Globus pallidus (tissue), 1 donor: Measurements from ENCODE around the gene NKX1-1.
"Not testable (repeated sequence)": the region's sequence is repeated elsewhere in the genome, so short reads cannot be mapped to it uniquely, and the experiment has no call there.

ENCODE experiments used
- DNase-seq: peaks from one replicate; pipeline ENCODE4 v3.0.0-alpha.2; 2015; ENCODE audit warnings: low spot score

The NKX1-1 gene

DNA sequence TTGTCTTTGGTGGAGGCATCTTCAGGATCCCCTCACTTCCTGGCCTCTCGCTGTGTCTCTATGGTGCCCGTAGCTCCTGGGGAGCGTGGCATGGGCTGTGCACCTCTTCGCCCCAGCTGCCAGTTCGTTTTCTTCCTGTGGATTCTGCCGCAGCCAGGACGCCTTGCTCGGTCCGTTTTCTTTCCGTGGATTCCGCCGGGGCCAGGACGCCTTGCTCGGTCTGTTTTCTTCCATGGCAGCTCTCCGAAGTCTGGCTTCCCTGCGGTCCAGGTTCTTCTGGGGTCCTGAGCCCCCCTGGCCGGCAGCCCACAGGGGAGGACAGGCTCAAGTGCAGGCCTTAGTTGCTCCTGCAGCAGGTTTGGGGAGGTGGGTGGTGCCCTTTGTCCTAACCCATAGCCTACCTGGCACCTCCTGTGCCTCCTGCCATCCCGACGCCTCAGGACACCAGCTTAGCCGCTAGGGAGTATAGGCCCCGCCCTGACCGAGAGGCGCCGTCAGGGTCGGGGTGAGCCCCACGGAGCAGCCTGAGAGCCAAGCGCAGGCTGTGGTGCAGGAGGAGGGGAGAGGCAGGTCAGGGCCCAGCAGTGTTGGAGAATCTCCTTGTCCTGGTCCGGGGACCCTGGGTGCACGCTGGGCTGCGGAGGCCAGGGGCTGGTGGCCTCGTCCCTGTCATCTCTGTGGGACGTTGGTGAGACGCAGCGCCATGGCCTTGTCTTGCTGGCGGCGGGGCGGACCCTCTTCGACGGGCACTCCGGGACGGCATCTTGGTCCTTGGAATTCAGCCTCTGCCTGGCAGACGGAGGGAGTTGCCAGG lies 32.1 kb downstream of the NKX1-1 start:
- DNase-seq = no peak

DNA sequence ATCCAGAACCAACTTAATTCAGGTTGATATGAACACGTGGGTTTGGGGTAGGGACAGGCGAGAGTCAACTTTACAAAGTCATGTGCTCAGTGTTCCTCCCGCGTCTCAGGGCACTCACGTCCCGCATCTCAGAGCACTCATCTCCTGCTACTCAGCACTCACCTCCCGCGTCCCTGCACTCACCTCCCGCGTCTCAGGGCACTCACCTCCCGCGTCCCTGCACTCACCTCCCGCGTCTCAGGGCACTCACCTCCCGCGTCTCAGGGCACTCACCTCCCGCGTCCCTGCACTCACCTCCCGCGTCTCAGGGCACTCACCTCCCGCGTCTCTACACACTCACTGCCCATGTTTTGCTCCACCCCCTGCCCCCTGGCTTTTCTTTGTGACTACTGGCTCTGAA lies 33.7 kb downstream of the NKX1-1 start:
- DNase-seq = not testable (repeated sequence)

DNA sequence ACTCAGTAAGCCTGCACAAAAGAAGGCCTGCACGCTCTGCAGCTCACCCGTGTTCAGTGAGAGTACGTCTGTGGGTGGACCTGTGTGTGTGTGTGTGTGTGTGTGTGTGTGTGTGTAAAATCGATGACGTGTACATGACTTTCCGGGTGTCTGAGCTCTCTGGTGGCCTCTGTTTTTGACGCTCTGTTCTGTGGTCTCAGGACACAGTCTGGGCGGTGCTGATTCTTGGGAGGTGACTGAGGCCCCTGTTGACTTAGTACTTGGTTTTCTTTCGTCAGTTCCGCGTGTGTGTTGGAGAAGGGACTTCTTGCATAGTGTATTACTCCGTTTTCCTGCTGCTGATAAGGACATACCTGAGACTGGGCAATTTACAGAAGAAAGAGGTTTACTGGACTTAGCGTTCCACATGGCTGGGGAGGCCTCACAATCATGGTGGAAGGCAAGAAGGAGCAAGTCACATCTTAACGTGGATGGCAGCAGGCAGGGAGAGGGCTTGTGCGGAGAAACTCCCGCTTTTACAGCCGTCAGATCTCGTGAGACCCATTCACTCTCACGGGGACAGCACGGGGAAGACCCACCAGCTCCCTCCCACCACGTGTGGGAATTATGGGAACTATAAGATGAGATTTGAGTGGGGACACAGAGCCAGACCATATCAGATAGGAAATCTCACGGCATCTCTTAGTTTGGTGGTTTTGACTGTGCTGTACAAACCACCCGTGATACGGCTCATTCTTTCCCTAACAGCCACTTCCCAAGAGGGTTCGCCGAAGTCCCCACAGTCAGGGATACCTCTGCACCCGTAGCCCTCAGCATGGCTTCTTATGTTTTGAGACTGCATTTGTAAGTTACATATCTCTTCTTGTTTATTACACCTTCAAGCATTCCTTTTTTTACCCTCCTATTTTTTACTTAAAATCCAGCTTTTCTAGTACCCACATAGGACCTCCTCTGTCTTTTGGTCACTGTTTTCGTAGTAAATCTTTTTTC lies 34.8 kb downstream of the NKX1-1 start:
- no peak for DNase-seq

DNA sequence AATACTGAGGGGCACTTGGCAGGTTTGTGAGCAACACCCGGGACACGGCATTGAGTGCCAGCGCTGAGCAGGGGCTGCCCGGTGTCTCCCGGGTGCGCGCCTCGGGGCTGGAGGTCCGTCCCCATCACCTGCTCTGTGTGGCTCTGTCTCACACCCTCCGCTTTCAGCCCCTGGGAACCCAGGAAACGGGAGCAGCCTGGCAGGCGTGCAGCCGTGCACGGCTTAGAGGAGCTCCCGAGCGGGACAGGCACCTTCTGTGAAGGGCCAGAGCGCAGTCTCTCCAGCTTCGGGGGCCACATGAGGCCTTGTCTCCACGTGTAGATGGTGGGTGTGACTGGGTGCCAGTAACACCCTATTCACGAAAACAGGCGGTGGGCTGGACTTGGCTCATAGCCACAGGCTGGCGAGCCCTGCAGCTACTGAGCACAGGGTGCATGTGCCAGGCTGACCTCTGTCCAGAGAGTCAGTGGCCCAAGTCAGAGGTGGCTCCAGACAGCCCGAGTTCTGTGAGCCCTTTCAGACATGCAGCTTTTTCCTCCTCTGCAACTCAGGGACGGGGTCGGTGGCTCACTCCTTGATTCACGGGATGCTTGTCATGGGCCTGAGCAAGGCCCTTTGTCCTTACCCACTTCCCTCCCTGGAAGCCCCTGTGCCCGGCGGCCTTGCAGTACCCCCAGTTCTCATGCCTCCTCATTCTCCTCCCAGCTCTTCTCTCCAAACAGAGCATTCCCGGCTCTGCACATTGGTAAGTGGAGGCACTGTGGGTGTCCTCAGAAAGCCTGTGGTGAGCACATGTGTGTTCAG lies 35.7 kb downstream of the NKX1-1 start:
- DNase-seq = no peak

DNA sequence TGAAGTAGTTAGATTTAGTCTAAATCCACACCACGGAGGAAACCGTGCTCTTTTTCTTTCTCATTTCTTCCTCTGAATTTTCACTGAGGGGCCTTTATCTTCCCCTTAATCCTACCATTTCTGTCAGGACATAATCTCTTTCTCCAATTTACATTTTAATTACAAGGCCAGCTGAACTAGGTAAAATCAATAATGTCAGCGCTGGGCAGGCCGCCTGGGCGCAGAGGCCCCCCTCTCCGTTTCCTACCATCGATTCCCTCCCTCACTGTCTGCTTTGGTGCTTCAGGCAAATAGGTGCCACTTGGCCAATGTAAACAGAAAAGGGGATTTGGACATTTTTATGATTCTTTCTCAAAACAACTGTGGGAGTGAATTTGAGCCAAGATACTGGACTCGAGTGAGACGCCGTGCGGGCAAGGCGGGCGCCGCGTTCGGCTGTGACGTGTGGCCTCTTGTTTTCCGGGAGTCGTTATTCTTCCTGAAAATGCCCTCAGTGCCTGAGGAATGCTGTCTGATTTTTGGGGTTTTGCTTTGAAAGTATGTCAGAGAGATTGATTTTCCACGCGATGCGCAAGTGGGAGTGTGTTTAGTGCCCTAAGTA lies 36.7 kb downstream of the NKX1-1 start:
- no peak for DNase-seq

DNA sequence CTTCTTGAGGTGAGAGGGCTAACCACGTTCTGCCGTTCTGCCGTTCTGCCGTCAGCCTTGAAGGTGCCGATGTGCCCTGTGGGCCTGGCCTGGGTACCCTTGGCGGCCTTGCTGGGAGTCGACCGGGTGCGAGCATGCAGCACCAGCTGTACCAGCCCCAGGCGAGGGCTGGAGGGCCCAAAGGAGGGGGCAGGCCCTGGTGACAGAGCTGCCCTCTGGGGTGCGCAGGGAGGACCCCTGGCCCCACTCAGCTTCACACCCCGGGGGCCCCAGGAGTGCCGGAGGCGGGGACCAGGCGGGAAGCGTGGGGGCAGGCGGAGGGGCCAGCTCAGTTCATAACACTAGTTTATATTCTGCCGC lies 37.2 kb downstream of the NKX1-1 start:
- no peak for DNase-seq

DNA sequence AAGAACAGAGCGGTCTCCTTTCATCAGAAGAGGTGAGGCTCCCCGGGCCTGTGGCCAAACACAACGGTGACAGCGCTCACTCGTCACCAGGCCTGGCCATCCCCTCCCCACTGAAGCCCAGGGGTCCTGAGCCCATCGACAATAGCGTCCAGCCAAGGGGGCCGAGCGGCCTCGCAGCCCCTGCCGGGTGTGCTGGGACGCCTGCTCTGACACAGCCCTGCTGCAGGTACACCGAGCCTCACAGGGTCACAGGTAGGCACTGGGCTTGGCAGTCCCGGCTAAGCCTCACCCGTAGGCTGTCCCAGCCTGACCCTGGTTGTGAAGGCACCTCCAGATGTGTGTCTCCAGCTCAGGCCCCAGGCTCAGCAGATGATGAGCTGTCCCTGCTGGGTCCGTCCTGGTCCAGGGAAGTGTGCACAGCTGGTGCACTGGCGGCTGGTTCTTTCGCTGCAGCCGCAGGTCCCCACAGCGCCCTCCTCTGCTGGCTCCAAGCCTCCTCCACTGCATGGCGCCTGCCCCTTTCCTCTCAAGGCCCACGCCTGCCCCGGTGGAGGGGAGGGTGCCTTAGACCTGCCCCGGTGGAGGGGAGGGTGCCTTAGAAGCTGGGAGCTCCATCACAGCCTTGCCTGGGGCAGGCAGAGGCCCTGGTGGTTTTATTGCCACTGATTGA lies 37.7 kb downstream of the NKX1-1 start:
- no peak for DNase-seq

DNA sequence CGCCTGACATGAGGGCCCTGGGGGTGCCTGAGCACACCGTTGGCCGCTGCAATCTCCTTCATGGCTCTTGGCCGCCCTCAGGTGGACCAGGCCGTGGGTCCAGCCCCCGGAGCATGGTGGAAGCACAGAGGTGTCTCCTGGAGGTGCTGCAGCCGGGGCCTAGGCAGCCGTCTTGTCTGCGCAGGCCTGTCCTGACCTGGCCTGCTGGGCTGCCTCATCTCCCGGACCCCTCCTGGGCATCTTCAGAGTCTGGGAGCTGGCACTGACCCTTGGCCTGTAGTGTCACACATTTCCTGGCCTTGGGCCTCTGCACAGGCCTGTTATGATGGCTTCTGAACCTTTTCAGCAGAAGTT lies 38.3 kb downstream of the NKX1-1 start:
- no peak for DNase-seq

DNA sequence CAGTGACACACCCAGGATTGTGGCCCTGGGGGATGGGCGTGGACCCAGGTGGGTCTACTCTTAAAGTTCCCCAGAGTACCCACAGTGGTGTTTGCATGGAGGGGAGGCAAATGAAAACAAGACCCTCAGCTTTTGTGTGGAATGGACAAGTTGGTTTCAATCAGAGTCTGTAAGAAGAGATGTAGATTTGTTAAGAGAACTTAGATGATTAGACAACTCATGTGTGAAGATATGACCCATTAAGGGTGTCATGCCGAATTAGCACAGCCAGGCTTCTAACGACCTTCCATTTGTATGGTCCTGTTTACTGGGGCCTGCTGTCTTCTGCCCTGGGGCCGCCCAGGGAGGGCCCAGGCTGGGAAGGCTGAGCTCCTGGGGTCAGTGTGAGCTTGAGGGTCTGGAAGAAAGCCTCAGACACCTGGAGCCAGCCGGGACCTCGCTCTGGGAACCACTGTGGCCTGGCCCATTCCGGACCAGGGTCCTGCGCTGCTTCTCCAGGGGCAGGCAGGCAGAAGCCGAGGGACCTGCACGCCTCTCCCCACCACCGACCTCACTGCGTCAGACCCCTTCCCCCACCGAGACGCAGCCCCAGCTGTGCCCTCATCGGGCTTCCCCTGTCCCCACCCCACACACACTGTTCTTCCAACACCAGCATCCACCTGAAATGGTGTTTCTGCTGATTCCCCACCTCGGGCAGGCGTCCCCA lies 38.9 kb downstream of the NKX1-1 start:
- DNase-seq = no peak

DNA sequence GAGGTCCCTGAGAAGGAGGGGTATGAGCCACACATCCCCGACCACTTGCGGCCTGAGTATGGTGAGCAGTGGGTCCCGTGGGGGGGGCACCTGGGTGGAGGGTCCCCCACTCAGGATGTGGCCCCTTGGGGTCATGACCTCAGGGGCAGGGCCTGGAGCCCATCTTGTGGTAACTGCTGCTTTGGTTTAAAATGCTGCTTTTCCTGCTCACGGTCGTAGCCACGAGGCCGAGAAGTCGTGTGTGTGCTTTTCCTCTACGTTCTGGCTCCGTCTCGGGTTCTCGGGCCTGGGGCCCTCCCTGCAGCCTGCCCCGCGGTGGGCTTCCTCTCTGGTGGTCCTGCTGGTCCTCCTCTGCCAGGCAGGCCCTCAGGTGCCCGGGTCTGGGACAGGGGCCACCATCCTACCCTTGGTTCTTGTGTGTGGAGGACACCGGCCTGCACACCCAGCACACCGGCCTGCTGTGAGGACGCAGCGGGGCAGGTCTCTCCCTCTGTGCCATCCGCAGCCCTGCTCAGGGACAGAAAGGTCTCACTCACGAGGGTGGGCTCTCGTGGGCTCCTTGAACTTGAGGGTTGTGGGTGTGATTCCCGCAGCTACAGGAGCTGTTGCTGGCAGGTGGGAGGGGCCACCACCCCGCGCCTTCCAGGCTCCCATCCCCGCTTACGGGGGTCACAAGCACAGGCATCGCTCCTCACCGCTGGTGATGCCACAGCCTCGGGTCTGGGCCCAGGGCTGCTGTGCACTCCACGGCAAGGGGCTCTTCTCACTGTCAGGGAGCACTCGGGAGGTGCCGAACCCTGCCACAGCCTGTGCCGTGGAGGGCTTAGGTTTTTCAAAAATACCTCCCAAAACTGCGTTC lies 39.6 kb downstream of the NKX1-1 start:
- no peak for DNase-seq

DNA sequence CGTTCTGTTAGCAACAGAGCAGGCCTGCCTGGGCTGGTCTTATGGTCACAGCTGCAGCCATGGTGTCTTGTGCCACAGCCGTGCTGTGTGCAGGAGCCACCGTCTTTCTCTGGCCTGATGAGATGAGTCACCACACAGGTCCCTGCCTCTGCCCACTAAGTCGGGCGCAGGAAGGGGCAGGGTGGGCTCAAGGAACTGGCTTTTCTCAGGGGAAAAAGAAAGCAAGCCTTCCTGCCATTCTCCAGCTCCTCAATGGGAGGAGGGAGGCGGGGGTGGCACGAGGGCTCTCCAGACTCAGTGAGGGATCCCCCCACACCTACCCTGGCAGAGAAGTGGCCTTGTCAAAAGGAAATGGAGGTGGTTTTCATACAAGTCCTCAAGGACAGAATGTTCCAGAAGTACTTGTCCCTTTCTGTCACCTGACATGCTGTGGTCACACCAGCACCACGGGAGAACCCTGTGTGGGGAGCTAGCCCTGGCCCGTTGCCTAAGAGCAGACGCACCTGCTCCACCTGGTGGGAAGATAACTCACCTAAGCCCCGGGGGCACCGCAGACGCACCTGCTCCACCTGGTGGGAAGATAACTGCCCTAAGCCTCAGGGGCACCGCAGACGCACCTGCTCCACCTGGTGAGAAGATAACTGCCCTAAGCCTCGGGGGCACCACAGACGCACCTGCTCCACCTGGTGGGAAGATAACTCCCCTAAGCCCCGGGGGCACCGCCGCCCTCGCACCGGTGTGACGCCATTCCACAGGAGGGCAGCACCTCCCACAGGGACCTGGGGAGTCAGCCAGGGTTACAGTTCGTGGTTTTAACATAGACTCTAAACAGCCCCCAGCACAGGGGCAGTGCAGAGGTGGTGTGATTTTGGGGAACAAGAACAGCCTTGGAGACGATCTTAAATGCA lies 40.7 kb downstream of the NKX1-1 start:
- no peak for DNase-seq

DNA sequence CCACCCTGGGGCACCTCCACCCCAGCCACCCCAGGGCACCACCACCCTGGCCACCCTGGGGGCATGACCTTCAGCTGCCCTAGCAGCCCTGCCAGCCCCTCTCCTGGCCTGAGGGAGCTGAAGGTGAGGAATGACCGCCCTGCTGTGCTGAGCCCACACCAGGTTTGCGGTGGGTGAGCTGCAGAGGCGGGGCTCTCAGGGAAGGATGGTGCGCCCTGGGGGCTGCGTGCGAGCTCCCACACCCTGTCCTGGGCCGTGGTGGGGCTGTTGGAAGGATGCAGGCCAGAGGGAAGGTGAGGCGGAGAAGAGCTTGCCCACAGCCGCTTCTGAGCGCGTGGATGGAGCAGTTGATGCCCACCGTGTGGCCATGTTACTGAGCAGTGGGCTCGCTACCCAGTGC lies 41.5 kb downstream of the NKX1-1 start:
- no peak for DNase-seq

DNA sequence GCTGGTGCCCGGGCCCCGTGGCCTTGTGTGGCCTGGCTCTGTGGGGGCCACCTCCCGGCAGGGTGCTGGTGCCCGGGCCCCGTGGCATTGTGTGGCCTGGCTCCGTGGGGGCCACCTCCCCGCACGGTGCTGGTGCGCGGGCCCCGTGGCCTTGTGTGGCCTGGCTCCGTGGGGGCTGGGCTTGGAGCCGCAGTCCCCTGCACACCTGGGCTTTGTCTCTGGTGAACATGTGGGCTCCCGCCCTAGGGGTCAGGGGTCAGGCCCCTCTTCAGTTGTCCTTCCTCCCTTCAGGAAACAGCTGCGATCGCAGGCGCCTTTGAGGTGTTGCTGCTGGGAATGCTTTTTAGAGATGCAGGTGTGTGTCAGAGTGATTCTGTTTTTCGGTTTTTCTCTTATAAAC lies 42.0 kb downstream of the NKX1-1 start:
- no peak for DNase-seq

DNA sequence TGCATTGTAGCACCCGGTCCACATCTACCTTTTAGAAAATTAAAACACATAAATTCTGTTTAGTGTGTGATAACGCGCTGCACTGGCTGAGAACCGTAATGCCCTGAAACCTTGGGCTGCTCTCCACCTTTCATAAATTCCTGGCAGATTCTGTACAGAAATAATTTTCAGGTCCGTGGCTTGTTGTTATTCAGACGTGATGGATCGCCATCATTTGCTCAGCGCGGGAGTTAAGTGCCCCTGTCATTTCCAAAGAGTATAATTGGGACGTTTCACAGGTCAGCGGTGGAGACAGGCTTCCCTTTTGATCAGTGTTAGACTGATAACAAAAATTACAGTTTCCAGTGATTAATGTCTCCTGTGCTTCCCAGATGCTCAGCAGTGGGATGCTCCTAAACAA lies 42.7 kb downstream of the NKX1-1 start:
- no peak for DNase-seq

DNA sequence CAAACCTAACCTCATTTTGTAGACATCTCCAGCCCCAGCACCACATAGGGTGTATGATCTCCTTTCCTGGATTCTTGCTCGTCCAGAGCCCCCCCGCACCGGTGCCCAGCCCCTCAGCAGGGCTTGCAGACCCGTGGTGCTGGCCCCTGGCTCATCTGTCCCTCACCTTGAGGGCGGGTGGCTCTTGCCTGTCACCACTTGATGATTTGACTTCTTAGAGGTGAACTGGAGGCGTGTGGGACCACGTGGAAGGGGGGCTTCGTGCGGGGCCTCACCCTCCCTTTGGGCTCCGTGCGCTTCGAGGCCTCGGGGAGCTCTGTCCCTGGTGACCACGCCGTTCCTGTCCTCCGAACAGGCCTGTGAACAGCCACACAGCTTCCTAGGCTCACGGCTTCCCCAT lies 43.7 kb downstream of the NKX1-1 start:
- DNase-seq = no peak

DNA sequence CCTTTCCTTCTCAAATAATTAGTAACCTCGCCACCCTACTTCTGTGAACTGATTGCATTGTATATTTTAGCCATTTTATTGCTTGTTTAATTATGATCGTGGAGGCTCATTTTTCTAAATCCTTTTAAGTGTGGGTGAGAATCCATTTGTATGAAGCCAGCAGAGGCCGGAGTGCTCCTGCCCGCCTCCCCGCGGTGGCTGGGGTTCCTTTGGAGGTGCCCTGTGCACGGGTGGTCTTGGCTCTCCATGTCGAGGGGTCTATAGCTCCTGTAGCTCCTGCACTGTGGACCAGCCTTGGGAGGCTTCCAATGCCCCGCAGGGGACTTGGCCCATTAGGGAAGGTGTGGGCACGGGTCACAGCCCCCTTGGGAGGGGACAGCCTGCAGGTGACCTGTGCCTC lies 44.2 kb downstream of the NKX1-1 start:
- no peak for DNase-seq

DNA sequence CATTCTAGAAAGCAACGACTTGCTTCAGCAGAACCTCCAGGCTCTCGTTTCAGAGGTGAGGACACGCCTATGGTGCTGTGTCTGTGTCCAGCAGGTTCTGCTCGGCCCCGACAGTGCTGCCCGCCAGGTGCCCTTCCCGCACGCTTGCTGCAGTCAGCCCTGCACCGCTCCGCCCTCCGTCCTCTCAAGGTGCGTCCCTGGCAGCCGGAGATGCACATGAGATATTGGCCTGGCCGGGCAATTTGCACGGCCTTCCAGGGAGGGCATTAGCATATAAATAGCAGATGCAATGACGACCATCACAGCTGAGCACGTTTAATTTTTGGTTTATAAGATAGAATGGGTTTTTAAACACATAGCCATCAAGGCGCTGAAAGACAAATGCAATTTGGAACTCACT lies 44.8 kb downstream of the NKX1-1 start:
- no peak for DNase-seq

DNA sequence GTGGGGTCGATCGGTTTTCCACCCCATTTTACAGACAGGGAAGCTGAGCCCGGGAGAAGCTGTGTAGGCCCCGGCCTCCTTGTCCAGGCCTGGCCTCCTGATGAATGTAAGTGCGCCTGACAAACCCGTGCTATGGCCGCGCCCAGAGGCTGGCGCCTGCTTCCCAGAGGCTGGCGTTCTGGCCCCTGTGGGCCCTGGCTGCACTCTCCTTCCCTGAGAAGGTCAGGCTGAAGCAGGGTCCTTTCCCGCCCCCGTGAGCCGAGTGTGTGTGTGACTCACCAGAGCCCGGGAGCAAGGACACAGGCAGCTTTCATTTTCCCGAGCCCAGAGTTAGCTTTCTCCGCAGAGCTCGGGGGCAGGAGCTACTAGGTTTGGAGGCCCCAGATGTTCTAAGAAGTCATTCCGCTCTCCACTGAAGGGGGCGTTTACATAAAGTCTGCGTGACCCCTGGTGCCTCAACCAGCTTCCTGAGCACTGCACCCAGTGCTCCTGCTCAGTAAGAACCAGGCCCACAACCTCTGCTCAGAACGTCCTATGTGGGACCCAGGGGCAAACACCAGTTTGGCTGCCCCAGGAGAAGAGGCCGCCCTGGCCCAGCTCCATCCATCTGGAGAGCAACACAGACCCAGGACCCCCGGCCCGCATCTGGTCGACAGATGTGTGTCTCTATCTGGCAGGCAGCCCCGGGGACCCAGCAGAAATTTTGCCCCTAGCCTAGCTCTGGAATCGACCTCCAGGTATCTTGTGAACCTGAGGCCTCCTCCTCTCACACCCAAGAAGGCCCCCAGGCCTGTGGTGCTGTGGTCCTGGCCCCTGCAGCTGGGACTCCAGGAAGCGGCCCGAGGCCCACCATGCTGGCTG lies 45.6 kb downstream of the NKX1-1 start:
- no peak for DNase-seq
